ENCODE data around the gene PSAP.

The PSAP gene

DNA sequence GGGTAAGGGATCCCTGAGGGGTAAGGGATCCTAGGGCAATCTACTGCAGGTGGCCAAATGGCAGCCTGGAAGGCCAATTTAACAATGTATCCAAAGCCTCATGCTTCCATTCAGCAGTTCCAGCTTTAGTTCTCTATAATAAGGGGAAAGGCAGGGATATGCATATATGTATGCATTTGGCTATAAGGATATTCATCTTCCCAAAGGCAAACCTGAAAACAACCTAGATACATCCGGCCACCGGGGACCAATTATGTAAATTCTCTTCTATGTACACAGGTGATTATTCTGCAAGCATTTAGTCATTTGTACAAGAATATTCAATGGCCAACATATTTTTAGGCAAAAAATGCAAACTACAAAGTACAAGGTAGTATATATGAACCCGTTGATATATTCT, 26.7 kb downstream of the PSAP start:
- DNase-seq: no peak

DNA sequence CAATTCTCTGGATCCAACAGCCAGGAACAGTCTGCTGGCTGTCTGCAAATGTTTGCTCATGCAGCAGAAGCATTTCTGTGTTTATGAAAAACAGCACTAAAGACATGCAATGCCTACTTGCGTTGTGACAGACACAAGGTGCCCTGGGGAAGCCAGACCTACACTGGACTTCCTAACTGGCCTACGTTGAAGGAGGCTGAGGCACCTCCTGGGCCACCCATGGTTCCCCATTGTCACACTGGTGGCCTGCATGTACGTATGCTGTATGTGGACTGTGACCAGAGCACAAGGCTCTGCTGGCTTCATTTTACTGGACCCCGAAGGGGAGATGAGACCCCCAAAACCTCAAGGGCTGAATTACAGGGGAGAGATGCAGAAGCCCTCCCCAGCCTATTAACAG, 27.7 kb downstream of the PSAP start:
- no peak for DNase-seq

DNA sequence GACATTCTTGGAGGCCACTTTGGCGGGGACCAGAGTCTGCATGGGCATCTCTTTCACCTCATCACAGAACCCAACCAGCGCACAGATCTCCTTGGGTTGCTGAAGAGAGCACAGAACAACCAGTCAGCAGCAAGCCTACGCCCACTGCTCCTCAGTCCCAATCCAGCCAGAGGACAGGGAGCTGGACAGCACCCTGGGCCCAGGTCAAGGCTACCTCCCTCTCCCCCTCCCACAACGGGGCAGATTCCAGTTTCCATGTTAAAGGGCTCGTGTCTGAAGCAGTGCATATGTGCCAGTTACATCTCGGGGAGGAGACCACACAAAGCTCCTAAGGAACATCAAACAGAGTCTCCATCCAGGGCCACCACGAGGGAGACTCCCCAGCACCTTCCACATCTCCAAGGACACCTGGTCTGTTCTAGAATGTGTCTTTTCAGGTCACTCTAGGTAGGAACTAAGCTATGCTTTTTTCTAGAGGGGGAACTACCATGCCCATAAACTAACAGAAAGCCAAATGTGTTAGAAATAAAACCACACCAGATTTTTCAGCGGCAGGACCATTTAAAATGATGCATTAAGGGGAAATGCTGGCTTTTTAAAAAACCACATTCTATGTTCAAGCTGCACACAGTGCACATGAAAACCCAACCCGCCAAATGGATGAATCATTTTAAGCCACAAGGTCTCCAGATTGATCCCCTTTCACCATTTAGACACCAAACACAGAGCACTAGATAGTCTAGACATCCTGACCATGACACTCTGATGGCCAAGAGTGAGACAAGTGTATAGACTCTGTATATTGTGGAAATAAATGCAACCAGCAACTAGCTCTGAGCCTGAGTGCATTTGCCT, 28.9 kb downstream of the PSAP start:
- DNase-seq: no peak

DNA sequence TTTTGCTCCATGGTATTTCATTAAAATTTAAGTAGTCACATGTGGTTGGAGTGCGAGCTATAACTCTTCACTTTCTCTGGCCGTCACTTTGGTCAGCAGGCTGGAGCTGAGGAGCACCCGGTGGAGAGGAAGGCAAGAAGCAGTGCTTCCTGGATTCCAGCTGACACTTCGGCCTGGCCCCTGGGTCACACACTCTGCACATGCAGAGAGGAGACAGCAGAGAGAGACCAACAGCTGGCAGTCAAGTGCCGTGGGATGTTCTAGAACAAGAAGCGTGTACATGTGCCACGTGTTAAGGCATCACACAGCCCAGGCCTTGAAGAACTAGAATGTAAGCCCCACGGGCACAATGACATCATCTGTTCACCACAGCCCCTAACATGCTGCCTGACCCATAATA, 30.1 kb downstream of the PSAP start:
- DNase-seq: no peak

DNA sequence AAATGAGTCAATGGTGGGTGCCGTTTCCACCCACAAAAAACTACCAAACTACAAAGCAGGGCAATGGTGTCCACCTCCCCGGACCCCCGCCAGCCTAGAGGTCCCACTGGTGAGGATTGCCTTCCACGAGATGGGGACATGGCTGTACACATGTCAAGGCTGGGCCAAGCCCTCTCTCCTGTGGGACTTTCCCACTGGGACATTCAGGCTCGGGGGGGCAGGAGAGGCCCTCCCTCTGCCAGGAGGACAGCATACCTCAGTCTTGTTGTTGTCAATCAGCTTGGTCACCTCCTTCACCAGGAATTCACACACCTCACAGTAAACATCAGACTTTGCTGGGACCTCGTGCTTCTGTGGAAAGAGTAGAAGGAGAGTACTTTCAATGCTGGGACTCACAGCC, 31.1 kb downstream of the PSAP start:
- no peak for DNase-seq

DNA sequence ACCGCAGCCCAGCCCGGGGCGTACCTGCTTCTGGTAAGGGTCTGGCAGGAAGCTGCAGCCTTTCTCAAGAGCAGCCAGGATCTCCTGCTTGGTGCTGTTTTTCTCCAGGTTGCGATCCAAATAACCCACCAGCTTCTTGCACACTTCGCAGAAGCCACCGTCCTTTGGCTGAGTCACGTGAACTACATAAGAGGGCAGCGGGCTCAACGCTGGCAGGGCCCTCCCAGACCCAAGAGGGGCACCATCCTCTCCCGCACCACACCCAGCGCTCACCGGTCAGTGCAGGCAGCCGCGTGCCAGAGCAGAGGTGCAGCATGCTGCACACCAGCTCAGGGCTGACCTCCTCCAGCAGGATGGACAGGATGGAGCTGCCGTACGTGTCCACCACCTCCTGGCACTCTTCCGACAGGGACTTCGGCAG, 31.6 kb downstream of the PSAP start:
- no peak for DNase-seq

DNA sequence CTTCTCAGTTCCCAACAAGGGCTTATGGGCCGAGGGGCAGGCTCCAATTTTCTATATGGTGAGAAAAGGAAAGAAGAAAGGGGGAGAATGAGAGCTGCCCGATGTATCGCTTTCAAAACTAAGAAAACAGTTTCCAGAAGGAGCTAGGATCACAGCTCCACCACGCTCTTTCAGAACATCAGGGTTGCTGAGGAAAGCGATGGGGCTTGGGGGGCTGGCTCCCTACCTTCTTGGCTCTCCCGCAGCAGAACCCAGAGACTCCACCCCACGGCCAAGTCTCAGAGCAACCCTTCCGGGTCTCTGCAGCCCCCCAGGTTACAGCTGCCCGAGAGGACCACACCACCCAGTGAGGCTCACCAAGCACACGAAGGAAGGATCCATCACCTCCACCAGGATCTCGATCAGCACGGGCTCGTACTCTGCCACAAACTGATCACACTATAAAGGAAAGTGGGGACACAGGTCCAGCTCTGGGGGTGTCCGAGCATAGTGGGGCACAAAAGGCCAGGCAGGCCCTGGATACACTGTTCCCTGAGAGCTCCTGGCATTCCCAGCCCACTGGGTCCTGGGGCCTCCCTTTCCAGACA, 32.3 kb downstream of the PSAP start:
- no peak for DNase-seq

DNA sequence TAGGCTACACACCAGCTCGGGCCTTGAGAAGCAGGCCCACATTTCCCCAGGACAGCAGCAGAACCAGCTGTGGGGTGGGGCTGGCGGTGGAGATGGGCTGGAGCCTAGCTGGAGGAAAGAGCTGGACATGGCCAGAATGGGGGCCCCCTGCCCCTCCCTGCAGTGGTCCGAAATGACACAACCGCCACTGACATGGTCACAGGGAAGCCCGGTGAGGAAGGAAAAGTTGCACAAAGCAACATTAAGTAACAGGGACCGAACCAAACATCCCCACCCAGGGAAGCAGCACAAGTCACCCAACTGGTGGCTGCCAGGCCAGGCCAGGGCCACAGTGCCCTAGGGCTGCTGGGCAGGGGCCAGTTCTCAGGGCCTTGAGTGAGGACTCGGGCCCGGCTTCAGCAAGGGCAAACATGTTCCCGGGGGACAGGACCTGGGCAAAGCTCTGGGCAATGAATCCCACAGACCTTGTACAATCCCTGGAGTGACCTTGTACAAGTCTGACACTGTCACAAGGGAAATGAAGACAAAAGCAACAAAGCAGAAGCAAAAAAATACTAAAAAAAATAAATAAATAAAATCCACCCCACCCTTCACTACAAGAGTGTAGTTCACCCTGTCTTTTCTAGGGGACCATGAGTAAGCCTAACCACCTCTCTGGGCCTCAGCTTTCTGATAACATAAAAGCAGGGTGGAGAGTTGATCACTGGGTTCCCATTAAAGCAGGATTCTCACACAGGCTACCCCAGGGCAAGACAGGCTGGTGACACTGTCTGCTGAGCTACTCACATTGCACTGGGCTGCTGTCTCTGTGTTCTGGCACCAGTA, 33.0 kb downstream of the PSAP start:
- no peak for DNase-seq

DNA sequence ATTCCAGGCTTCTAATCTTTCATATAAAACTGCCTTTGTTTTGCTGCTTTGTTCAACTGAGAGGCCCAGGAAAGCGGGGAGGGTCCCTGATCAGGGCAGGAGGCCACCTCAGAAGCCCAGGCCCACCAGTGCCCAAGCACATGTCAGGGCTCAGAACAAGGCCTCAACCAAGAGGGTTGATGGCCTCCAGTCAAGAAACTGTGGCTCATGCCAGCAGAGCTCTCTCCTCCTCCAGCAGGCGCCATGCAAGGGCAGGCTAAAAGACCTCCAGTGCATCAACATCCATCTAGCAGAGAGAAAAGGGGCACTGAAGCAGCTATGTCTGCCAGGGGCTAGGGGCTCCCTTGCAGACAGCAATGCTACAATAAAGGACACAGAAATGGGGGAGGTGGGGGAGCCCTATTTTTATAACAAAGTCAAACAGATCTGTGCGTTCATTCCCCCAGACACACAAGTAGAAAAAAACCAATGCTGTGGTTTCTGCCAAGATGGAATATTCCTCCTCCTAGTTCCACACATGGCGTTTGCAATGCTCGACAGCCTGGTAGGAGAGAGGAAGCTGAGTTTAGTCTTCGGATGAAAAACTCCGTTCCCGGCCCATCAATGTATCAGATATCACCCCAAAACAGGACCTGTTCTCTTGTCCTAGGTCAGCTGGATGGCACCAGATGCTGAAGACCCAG, 34.0 kb downstream of the PSAP start:
- DNase-seq: peak in 1 of 3 experiments; percentile 9

DNA sequence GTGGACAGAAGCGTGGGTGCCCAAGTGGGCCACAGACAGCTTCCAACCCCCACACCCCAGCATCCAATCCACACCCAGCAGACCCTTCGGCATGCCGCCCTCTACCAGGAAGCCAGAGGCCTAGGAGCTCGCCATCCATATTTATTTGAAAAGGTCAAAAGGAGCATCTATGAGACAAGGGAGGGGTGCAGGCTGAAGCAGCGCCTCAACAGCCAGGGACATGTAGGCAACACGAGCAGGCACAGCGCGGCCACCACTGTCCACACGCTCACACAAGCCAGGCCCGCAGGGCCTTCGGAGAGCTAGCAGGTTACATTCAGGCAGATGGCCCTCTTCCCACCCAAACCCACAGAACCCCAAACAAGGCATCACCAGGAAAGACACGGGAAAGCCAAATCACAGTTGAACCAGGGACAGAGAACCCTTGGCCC, 34.6 kb downstream of the PSAP start:
- peak in 1 of 3 experiments; percentile 9 for DNase-seq

DNA sequence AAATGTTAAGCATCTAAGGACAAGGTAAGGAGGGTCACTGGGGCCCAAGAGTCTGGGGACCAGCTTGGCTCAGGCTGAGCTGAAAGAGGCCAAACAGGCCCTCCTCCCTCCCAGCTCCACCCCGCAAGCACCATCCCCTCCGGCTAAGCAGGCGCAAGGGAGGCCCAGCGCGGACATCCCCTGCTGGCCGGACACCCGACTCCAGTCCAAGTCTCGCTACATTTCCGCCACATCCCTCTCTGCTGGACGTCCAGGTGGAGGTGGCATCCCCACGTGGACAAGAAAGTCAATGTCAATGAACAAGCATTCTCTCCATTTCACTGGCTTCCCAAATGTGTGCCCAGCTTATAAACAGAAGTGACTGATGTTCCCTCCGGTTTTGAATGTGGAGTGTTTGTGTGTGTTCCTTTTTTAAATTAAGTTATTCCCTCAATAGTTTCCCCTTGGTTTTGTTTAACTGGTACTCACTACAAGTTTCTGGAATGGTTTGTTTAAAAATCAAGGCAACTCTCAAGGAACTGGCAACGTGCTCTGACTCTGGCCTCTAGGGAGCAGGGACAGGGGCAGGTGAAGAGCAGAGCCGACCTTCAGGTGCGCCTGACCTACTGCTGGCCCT, 35.4 kb downstream of the PSAP start:
- DNase-seq: no peak

DNA sequence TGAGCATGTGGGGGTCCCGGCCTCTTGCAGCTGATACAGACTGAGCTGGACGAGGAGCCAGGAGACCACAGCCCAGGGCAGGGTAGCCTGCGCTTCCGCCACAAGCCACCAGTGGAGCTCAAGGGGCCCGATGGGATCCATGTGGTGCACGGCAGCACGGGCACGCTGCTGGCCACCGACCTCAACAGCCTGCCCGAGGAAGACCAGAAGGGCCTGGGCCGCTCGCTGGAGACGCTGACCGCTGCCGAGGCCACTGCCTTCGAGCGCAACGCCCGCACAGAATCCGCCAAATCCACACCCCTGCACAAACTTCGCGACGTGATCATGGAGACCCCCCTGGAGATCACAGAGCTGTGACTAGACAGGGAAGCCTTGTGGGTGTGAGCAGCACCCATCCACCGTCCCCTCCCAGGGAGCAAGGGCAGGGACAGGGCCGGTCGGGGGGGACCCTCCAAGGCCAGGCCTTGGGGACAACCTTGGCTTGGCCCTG, 36.1 kb downstream of the PSAP start:
- DNase-seq: no peak

DNA sequence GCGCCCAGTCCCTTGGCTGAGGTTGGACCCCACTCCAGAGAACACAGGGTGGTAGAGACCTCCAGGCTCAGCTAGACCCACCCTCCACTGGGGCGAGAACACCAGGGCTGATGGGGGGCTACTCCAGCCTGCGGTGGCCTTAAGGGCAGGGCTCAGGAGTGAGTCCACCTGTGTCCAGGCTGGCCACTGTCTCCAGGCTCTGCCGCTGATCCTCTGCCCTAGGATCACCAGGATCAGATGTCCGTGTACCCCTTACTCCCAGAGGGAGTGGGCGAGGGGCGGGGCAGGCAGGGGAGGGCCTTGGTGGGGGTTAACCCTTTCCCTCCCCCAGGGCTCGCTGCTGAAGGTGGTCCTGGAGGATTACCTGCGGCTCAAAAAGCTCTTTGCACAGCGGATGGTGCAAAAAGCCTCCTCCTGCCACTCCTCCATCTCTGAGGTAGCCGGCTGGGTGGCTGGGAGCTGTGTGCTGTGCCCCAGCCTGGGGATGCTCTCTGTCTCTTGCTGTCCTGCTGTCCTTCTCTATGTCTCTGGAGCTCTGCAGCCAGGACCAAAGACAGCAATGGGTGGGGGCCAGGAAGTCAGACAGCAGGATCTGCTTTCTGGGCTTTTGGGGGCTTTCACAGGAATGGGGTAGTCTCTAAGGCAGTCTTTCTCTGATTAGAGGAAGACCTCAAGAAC, 38.0 kb downstream of the PSAP start:
- no peak for DNase-seq

DNA sequence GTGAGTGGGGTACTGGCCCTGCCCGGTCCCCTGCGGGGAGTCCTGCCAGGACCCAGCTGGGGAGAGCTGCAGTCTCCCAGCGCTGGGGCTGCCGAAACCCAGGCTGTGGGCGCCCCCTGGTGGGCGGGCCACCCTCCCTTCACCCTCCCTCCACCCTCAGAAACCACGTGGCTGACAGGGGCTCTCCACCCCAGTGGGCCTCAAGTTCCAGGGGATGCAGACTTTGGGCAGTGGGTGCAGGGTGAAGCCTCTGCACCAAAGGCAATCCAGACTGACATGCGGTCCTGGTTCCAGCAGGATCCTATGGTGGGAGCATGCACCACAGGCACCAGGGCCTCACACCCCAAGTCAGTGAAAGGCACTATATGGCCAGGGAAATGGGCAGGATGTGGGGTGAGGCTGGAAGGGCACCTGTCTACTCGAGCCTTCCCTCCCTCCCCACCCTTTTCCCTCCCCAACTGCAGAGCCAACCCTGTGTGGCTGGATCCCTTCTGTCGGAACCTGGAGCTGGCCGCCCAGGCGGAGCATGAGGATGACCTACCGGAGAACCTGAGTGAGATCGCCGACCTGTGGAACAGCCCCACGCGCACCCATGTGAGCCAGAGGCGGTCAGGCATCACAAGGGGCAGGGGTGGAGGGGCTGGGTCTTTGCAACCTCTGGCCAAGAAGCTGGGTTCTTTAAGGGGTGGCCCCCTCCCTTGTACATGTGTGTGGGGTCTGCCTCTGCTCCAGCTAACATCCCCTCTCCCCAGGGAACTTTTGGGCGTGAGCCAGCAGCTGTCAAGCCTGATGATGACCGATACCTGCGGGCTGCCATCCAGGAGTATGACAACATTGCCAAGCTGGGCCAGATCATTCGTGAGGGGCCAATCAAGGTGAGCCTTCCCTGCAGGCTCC, 38.8 kb downstream of the PSAP start:
- peak; percentile 1 to 5 (median 4) for DNase-seq

DNA sequence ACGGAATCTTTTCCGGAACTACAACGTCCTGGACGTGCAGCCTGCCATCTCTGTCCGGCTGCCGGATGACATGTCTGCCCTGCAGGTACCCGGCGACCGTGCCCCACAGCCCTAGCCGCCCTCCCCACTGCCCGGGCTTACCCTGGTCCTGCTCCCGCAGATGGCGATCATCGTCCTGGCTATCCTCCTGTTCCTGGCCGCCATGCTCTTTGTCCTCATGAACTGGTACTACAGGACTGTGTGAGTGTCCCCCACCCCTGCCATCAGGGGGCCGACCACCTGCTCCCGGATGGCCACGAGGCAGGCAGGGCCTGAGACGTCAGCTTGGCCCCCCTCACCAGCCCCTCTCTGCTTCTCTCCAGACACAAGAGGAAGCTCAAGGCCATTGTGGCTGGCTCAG, 39.7 kb downstream of the PSAP start:
- DNase-seq: no peak

DNA sequence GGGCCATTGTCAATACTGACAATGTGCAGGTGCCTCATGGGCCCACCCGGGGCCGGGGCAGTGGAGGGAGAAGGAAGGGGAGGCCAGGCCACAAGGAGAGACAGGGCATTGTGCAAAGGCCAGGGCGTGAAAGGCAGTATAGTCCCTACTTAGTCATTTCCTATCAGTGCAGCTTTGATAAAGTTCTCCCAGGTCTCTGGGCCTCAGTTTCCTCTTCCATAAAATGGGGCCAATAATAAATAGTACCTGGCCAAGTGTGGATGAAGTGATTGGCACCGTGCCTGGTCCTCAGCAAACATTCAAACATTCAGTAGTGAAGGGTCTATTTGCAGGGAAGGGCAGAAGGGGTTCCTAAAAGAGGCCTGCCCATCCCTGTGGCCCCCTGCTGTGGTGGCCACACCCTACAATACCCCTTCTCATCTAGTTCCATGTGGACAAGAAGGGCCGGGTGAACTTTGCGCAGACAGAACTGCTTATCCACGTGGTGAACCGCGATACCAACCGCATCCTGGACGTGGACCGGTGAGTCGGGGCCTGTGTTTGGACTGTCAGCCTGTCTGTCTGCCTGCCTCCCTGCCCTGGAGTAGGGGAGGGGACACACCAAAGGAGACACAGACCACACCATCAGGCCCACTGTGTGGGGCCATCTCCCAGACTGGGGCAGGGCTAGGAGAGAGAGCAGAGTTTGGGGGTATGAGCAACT, 40.9 kb downstream of the PSAP start:
- no peak for DNase-seq

DNA sequence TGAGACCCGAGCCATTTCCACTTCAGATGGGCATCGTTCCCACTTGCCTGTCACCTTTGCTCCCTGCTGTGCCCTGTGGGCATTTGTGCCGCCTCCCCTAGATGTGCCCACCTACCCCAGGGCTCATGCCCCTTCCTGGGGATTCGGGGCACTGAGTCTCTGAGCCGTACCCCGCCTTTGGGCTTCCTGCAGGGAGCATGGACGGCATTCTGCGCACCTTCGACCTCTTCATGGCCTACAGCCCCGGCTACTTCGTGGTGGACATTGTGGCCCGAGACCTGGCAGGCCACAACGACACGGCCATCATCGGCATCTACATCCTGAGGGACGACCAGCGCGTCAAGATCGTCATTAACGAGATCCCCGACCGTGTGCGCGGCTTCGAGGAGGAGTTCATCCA, 41.4 kb downstream of the PSAP start:
- no peak for DNase-seq

DNA sequence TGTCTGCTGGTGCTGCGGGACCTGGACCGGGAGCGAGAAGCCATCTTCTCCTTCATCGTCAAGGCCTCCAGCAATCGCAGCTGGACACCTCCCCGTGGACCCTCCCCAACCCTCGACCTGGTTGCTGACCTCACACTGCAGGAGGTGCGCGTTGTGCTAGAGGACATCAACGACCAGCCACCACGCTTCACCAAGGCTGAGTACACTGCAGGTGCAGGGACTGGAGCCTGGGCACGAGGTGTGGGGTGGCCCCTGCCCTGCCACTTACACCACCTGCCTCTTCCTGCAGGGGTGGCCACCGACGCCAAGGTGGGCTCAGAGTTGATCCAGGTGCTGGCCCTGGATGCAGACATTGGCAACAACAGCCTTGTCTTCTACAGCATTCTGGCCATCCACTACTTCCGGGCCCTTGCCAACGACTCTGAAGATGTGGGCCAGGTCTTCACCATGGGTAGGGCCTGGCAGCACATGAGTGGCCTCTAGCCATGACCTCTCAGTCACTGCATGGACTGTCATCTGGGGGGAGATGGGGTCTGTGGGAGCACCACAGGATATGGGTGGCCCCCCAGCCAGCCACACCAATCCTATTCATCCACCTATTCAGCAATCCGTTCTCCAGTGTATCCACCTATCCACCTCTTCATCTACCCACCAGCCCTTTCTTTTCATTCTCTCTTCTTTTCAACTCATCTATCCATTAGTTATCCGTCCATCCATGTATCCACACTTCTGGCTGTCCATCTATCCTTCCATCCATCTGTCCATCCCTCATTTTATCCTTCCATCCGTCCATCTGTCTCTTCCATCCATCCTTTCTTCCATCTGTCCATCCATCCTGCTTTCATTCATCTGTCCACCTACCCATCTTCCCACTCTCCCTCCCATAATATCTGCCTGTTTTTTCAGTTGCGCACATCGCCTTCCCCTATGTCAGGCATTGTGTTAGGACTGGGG, 43.2 kb downstream of the PSAP start:
- DNase-seq: no peak

All from NCI-H1417 (cell line).